HUDEP-2 (cell line): ENCODE data around the gene GPRIN2.
"Not testable (repeated sequence)": the region's sequence is repeated elsewhere in the genome, so short reads cannot be mapped to it uniquely, and the experiment has no call there.

Experiments
- DNase-seq, 76 experiments: peaks; one replicate each; lab custom pipeline; 2025; ENCODE audit not compliant: unreplicated experiment in 76 of 76; lab: John Stamatoyannopoulos, UW

GPRIN2 gene

GRCh38 chr10:46556515-46557318 is at the start of gene GPRIN2:
Gene GPRIN2, minus strand, starts transcription at chr10:46556658. Its CDS starts 5,922 bp downstream, at chr10:46550736.
- DNase-seq = no peak

GRCh38 chr10:46600516-46600915 is 44.1 kb upstream of the GPRIN2 start:
- DNase-seq = not testable (repeated sequence)

GRCh38 chr10:46597616-46598246 is 41.3 kb upstream of the GPRIN2 start:
- not testable (repeated sequence) for DNase-seq

- not testable (repeated sequence) for DNase-seq
Measured at GRCh38 chr10:46596570-46596969, 40.1 kb upstream of the GPRIN2 start.

GRCh38 chr10:46594453-46595063 is 38.1 kb upstream of the GPRIN2 start:
- not testable (repeated sequence) for DNase-seq

- DNase-seq = not testable (repeated sequence)
Measured at GRCh38 chr10:46593307-46593706, 36.8 kb upstream of the GPRIN2 start.

GRCh38 chr10:46591053-46591452 is 34.6 kb upstream of the GPRIN2 start:
- DNase-seq = not testable (repeated sequence)

GRCh38 chr10:46589589-46589988 is 33.1 kb upstream of the GPRIN2 start:
- DNase-seq = not testable (repeated sequence)

GRCh38 chr10:46588221-46588620 is 31.8 kb upstream of the GPRIN2 start:
- not testable (repeated sequence) for DNase-seq

- not testable (repeated sequence) for DNase-seq
Measured at GRCh38 chr10:46587546-46587945, 31.1 kb upstream of the GPRIN2 start.

- not testable (repeated sequence) for DNase-seq
Measured at GRCh38 chr10:46585246-46585645, 28.8 kb upstream of the GPRIN2 start.

- not testable (repeated sequence) for DNase-seq
Measured at GRCh38 chr10:46584196-46584595, 27.7 kb upstream of the GPRIN2 start.

GRCh38 chr10:46582568-46582967 is 26.1 kb upstream of the GPRIN2 start:
- DNase-seq = not testable (repeated sequence)

- not testable (repeated sequence) for DNase-seq
Measured at GRCh38 chr10:46581997-46582396, 25.5 kb upstream of the GPRIN2 start.

- DNase-seq = not testable (repeated sequence)
Measured at GRCh38 chr10:46579378-46579777, 22.9 kb upstream of the GPRIN2 start.

- DNase-seq = not testable (repeated sequence)
Measured at GRCh38 chr10:46578474-46579178, 22.2 kb upstream of the GPRIN2 start, which contains the start of gene SYT15. Gene SYT15, plus strand, starts transcription at chr10:46579128. Its CDS starts 41 bp downstream, at chr10:46579169.

GRCh38 chr10:46577624-46578473 is 21.4 kb upstream of the GPRIN2 start:
- not testable (repeated sequence) for DNase-seq

- not testable (repeated sequence) for DNase-seq
Measured at GRCh38 chr10:46573884-46574283, 17.4 kb upstream of the GPRIN2 start.

- DNase-seq = not testable (repeated sequence)
Measured at GRCh38 chr10:46573314-46573713, 16.9 kb upstream of the GPRIN2 start.

- DNase-seq = not testable (repeated sequence)
Measured at GRCh38 chr10:46572765-46573164, 16.3 kb upstream of the GPRIN2 start.
